SIG-M5 treated with dmso at 0.1 percent for 504 hours (cell line): ENCODE results near the gene PCDHA8.
"Not testable (repeated sequence)": the region's sequence is repeated elsewhere in the genome, so short reads cannot be mapped to it uniquely, and the experiment has no call there.

Experiments
- DNase-seq: peaks from one replicate; lab custom pipeline; 2025; ENCODE audit not compliant: unreplicated experiment; lab: John Stamatoyannopoulos, UW

Gene PCDHA8

GRCh38 chr5:140869555-140869886, 28.5 kb downstream of the PCDHA8 start:
- DNase-seq, result no peak

DNA sequence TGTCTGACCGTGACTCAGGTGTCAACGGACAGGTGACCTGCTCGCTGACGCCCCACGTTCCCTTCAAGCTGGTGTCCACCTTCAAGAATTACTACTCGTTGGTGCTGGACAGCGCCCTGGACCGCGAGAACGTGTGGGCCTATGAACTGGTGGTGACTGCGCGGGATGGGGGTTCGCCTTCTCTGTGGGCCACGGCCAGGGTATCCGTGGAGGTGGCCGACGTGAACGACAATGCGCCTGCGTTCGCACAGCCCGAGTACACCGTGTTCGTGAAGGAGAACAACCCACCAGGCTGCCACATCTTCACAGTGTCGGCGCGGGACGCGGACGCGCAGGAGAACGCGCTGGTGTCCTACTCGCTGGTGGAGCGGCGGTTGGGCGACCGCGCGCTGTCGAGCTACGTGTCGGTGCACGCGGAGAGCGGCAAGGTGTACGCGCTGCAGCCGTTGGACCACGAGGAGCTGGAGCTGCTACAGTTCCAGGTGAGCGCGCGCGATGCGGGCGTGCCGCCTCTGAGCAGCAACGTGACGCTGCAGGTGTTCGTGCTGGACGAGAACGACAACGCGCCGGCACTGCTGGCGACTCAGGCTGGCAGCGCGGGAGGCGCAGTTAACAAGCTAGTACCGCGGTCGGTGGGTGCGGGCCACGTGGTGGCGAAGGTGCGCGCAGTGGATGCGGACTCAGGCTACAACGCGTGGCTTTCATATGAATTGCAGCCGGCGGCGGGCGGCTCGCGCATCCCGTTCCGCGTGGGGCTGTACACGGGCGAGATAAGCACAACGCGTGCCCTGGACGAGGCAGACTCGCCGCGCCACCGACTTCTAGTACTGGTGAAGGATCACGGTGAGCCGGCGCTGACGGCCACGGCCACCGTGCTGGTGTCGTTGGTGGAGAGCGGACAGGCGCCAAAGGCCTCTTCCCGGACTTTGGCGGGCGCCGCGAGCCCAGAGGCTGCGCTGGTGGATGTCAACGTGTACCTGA, 29.5 kb downstream of the PCDHA8 start:
- DNase-seq, result no peak

DNA sequence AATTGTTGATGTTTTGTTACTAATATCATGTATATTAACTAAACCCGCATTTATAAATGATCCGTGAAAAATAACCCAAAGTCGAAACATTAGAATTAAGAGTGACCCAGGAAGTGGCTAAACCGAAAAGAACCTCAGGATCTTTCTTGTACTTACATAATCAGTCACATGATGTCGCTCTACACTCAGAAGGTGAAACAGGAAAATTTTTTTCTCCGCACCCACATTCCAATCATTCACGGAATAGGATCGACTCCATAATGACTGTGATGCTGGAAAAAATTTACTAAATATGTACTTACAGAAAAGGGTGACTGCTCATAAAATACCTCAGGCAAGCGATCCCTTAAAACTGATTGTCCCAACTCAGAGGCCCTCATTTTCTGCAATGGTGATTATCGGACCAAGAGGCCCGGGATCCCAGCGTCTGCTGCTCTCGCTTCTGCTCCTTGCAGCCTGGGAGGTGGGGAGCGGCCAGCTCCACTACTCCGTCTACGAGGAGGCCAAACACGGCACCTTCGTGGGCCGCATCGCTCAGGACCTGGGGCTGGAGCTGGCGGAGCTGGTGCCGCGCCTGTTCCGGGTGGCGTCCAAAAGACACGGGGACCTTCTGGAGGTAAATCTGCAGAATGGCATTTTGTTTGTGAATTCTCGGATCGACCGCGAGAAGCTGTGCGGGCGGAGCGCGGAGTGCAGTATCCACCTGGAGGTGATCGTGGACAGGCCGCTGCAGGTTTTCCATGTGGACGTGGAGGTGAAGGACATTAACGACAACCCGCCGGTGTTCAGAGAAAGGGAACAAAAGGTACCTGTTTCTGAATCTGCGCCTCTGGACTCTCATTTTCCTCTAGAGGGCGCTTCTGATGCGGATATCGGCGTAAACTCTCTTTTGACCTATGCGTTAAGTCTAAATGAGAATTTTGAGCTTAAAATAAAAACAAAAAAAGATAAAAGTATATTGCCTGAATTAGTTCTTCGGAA, 34.4 kb downstream of the PCDHA8 start, which contains the start of gene PCDHA12:
PCDHA12 (plus strand) TSS at position 224 of the 981 bp plus-strand sequence; CDS start at position 389, 165 bp downstream.
- DNase-seq, result no peak

DNA sequence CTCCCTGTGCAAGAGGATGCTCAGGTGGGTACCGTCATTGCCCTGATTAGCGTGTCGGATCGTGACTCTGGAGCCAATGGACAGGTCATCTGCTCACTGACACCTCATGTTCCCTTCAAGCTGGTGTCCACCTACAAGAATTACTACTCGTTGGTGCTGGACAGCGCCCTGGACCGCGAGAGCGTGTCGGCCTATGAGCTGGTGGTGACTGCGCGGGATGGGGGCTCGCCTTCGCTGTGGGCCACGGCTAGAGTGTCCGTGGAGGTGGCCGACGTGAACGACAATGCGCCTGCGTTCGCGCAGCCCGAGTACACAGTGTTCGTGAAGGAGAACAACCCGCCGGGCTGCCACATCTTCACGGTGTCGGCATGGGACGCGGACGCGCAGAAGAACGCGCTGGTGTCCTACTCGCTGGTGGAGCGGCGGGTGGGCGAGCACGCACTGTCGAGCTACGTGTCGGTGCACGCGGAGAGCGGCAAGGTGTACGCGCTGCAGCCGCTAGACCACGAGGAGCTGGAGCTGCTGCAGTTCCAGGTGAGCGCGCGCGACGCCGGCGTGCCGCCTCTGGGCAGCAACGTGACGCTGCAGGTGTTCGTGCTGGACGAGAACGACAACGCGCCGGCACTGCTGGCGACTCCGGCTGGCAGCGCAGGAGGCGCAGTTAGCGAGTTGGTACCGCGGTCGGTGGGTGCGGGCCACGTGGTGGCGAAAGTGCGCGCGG, 35.7 kb downstream of the PCDHA8 start:
- DNase-seq, result not testable (repeated sequence)

- DNase-seq, result no peak
These were observed 36.2 kb downstream of the PCDHA8 start for GRCh38 chr5:140877262-140877581.

DNA sequence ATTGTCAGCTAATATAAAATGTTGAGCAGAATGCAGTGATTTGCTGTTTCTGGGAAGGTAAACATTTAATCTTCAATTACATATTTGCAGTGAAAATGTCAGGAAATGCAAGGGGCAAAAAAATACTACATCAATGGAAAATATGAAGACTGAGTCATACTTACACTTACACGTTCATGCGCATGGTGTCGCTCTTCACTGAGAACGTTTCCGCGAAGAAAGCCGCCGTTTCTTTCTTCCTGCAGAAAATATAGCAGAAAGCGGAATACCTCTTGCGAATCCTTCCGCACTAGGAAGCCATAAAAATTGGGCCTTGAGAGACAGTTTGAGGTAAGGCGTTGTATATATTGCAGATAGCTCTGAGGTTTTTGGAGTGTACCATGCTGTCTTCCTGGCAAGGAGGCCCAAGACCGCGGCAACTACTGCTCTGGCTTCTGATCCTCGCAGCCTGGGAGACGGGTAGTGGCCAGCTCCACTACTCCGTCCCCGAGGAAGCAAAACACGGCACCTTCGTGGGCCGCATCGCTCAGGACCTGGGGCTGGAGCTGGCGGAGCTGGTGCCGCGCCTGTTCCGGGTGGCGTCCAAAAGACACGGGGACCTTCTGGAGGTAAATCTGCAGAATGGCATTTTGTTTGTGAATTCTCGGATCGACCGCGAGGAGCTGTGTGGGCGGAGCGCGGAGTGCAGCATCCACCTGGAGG, 41.1 kb downstream of the PCDHA8 start, which contains the start of gene PCDHA13:
PCDHA13 (plus strand) TSS at position 236 of the 702 bp plus-strand sequence; CDS start at position 381, 145 bp downstream.
- DNase-seq, result no peak

DNA sequence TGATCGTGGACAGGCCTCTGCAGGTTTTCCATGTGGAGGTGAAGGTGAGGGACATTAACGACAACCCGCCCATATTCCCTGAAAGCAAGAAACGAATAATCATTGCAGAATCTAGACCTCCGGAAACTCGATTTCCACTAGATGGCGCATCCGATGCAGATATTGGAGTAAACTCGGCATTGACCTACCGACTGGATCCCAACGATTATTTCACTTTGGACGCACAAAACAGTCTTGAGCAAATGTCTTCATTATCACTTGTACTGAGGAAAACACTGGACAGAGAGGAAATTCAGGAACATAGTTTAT, 41.6 kb downstream of the PCDHA8 start:
- no peak for DNase-seq

DNA sequence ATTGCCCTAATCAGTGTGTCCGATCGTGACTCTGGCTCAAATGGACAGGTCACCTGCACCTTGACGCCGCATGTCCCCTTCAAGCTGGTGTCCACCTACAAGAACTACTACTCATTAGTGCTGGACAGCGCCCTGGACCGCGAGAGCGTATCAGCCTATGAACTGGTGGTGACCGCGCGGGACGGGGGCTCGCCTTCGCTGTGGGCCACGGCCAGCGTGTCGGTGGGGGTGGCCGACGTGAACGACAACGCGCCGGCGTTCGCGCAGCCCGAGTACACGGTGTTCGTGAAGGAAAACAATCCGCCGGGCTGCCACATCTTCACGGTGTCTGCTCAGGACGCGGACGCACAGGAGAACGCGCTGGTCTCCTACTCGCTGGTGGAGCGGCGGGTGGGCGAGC, 42.4 kb downstream of the PCDHA8 start:
- no peak for DNase-seq

- DNase-seq, result no peak
These were observed 43.1 kb downstream of the PCDHA8 start for GRCh38 chr5:140883927-140884697.
